Glutamatergic neuron (in vitro differentiated cells): Measurements from ENCODE around the gene PRSS33. TPM values are rescaled to one million over a fixed set of nuclear protein-coding genes. Genes with fewer than 3 reads are reported as not detected.
A peak's percentile ranks its signal among the peaks of the same experiment; 100 is the strongest.

Source experiments
- DNase-seq: peaks from one replicate; pipeline ENCODE4 v3.0.0; 2022
- H3K27ac Mint-ChIP-seq: one replicate; pipeline ENCODE4 v1.8.0; 2020; ENCODE audit warnings: mild to moderate bottlenecking, mixed read lengths, inconsistent platforms; ENCODE audit not compliant: unreplicated experiment
- H3K27me3 Mint-ChIP-seq: one replicate; pipeline ENCODE4 v1.8.0; 2020; ENCODE audit warnings: mild to moderate bottlenecking, moderate library complexity, mixed read lengths, inconsistent platforms; ENCODE audit not compliant: unreplicated experiment
- H3K36me3 Mint-ChIP-seq: one replicate; pipeline ENCODE4 v1.8.0; 2020; ENCODE audit warnings: mild to moderate bottlenecking, mixed read lengths, inconsistent platforms; ENCODE audit not compliant: unreplicated experiment
- H3K4me1 Mint-ChIP-seq: one replicate; pipeline ENCODE4 v1.8.0; 2020; ENCODE audit warnings: mild to moderate bottlenecking, low read depth, mixed read lengths, inconsistent platforms; ENCODE audit not compliant: unreplicated experiment
- H3K4me3 Mint-ChIP-seq: one replicate; pipeline ENCODE4 v1.8.0; 2020; ENCODE audit warnings: mild to moderate bottlenecking, mixed read lengths, inconsistent platforms; ENCODE audit not compliant: unreplicated experiment
- H3K9me3 Mint-ChIP-seq: one replicate; pipeline ENCODE4 v1.8.0; 2020; ENCODE audit warnings: mild to moderate bottlenecking, moderate library complexity, mixed read lengths, inconsistent platforms; ENCODE audit not compliant: unreplicated experiment
- CTCF ChIP-seq: fragments of 200-600 bp; sonication (generic); IDR thresholded peaks from one replicate; pipeline ENCODE4 v1.5.0; 2021; ENCODE audit not compliant: partially characterized antibody, unreplicated experiment
- total RNA-seq: library from RNA; stranded (reverse); fragmentation: NEBNext Ultra II Directional; extraction: Animal tissue kit (Norgen Biotek cat#: 25700); gene quantifications from one replicate; pipeline ENCODE4 v1.2.1, GENCODE V29; 2021; ENCODE audit not compliant: unreplicated experiment

Gene PRSS33
- total RNA-seq, 1 donor from 2014 or later: 0.39 TPM

GRCh38 chr16:2784358-2785100 lies 2.8 kb downstream of the PRSS33 start:
- Mint-ChIP-seq H3K4me3 (no peak overlapping the region), H3K27ac (no peak overlapping the region), H3K36me3 (no peaks in the 10 kb centered on the region), H3K4me1 (peaks cover under 1% of the 10 kb centered on the region), H3K27me3 (no peaks in the 10 kb centered on the region), H3K9me3 (peaks cover 3% of the 10 kb centered on the region)
- no peak for TF ChIP-seq CTCF
- DNase-seq: no peak

GRCh38 chr16:2783581-2784357 lies 3.6 kb downstream of the PRSS33 start:
- TF ChIP-seq CTCF: no peak
- no peaks in the 10 kb centered on the region for H3K36me3 Mint-ChIP-seq
- H3K27ac Mint-ChIP-seq: no peak overlapping the region
- peaks cover under 1% of the 10 kb centered on the region for H3K27me3 Mint-ChIP-seq
- H3K4me3 Mint-ChIP-seq: no peak overlapping the region
- peaks cover 3% of the 10 kb centered on the region for H3K9me3 Mint-ChIP-seq
- H3K4me1 Mint-ChIP-seq: no peaks in the 10 kb centered on the region
- DNase-seq: no peak

- Mint-ChIP-seq H3K27me3 (peaks cover 11% of the 10 kb centered on the region), H3K27ac (no peak overlapping the region), H3K4me3 (no peak overlapping the region), H3K36me3 (no peaks in the 10 kb centered on the region), H3K9me3 (peaks cover 5% of the 10 kb centered on the region), H3K4me1 (peaks cover 5% of the 10 kb centered on the region)
- no peak for TF ChIP-seq CTCF
- DNase-seq: no peak
Measured at GRCh38 chr16:2782583-2783351, 4.6 kb downstream of the PRSS33 start.

- TF ChIP-seq CTCF: no peak
- no peak for DNase-seq
- peak overlapping the region; percentile 15 for H3K4me3 Mint-ChIP-seq
- H3K4me1 Mint-ChIP-seq: peaks cover 10% of the 10 kb centered on the region
- H3K36me3 Mint-ChIP-seq: no peaks in the 10 kb centered on the region
- peaks cover 16% of the 10 kb centered on the region for H3K27me3 Mint-ChIP-seq
- peaks cover 9% of the 10 kb centered on the region for H3K9me3 Mint-ChIP-seq
- H3K27ac Mint-ChIP-seq: no peak overlapping the region
Measured at GRCh38 chr16:2779978-2780898, 7.1 kb downstream of the PRSS33 start.
